Tibial nerve (tissue), 4 donors: ENCODE measurements around the gene COG5. TPM values are rescaled to one million over a fixed set of nuclear protein-coding genes. Genes with fewer than 3 reads are reported as not detected.

ENCODE experiments used
- DNase-seq, 2 donors: peaks; one replicate each; pipeline ENCODE4 v3.0.0-alpha.2; 2019; ENCODE audit warnings: low spot score in 2 of 2
- H3K27ac ChIP-seq, 4 donors: fragments of 200-600 bp; sonication (generic) in 3 of 4; one replicate each; pipeline ENCODE4 v1.5.1; 2017 to 2019; ENCODE audit warnings: mild to moderate bottlenecking in 1 of 4
- H3K27me3 ChIP-seq, 2 donors: fragments of 200-600 bp; sonication (generic) in 1 of 2; one replicate each; pipeline versions ENCODE4 v1.5.1 to v1.6.0; 2017 to 2019
- H3K36me3 ChIP-seq, 3 donors: fragments of 200-600 bp; sonication (generic); one replicate each; pipeline ENCODE4 v1.5.1; 2018 to 2019
- H3K4me1 ChIP-seq, 4 donors: fragments of 200-600 bp; sonication (generic) in 3 of 4; one replicate each; pipeline ENCODE4 v1.5.1; 2017 to 2019
- H3K4me3 ChIP-seq, 4 donors: fragments of 200-600 bp; sonication (generic) in 3 of 4; one replicate each; pipeline ENCODE4 v1.5.1; 2017 to 2019; ENCODE audit warnings: mild to moderate bottlenecking in 1 of 4, moderate library complexity in 1 of 4
- H3K9me3 ChIP-seq, 4 donors: fragments of 200-600 bp; sonication (generic) in 3 of 4; one replicate each; pipeline ENCODE4 v1.5.1; 2017 to 2019
- CTCF ChIP-seq, 5 experiments: fragments of 200-600 bp in 3 of 5; fragments of 450-650 bp in 2 of 5; sonication (generic) in 3 of 5; IDR thresholded peaks; one replicate each; pipeline ENCODE4 v1.5.1; 2016 to 2019; ENCODE audit warnings: antibody characterized with exemption in 5 of 5, mild to moderate bottlenecking in 3 of 5, moderate library complexity in 2 of 5
- EP300 ChIP-seq, 2 donors: sonication (generic); formaldehyde crosslinking; IDR thresholded peaks; one replicate each; pipeline ENCODE4 v1.6.1; 2017; ENCODE audit warnings: antibody characterized with exemption in 2 of 2, mild to moderate bottlenecking in 1 of 2
- POLR2A ChIP-seq, 2 donors: fragments of 450-650 bp; IDR thresholded peaks; one replicate each; pipeline ENCODE4 v1.6.1; 2017; ENCODE audit warnings: antibody characterized with exemption in 2 of 2, mild to moderate bottlenecking in 2 of 2, moderate library complexity in 2 of 2
- WGBS, 2 donors: methylation state at CpG; one replicate each; pipeline ENCODE4 v1.1.5; 2018; 5-methylcytosine and 5-hydroxymethylcytosine counted together
- total RNA-seq, 4 donors: library from RNA; depleted of rRNA; stranded (reverse); fragments of >200 nt; gene quantifications; one replicate each; pipeline ENCODE4 v1.1.0, GENCODE V29; 2016

COG5 gene
- total RNA-seq, 4 donors from 2014 or later = 26.7 to 35.7 (median 32.6) TPM

GRCh38 chr7:107373354-107373753, 190.4 kb downstream of the COG5 start:
- H3K27me3 ChIP-seq = no peaks in the 10 kb centered on the region
- 85 to 88% methylated on average over 4 of the region's 4 CpGs for WGBS, 2 donors
- TF ChIP-seq CTCF (IDR thresholded peaks at IDR 0.05) = no peak
- H3K4me3 ChIP-seq = no peak overlapping the region
- H3K9me3 ChIP-seq = no peaks in the 10 kb centered on the region
- peaks cover 0 to 10% (median 0%) of the 10 kb centered on the region in 3 donors for H3K36me3 ChIP-seq
- no peak overlapping the region for H3K27ac ChIP-seq
- no peak for DNase-seq
- H3K4me1 ChIP-seq = no peaks in the 10 kb centered on the region

- WGBS, 2 donors = 86 to 87% methylated on average over 1 of the region's 1 CpG
- Histone ChIP-seq H3K27me3 (no peaks in the 10 kb centered on the region), H3K9me3 (no peaks in the 10 kb centered on the region), H3K27ac (no peak overlapping the region), H3K4me3 (no peak overlapping the region), H3K4me1 (no peaks in the 10 kb centered on the region), H3K36me3 (peaks cover 0 to 3% (median 0%) of the 10 kb centered on the region in 3 donors)
- TF ChIP-seq CTCF (IDR thresholded peaks at IDR 0.05) = no peak
- TF ChIP-seq POLR2A (IDR thresholded peaks at IDR 0.05) = no peak
- no peak for TF ChIP-seq EP300 (IDR thresholded peaks at IDR 0.05)
- DNase-seq = no peak
Measured at GRCh38 chr7:107372298-107372697, 191.4 kb downstream of the COG5 start.

DNA sequence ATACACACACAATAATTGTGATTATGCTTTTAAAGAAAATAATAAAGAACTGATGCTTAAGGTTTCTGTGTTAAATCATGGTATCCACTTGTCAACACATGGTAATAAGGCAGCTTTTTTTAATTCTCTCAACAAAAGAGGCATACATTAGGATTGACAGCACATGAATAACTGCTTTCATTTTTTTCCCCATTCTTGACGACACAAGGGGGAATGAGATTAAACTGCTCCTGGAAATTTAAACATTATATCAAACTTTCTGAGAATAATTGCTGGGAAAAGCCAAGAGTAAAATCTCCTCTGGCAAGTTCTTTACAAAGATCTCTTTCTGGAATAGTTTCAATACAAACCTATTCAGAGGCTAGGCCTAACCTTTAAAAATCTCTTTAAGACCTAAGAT, 192.9 kb downstream of the COG5 start:
- Histone ChIP-seq H3K36me3 (peaks cover 0 to 3% (median 0%) of the 10 kb centered on the region in 3 donors), H3K9me3 (no peaks in the 10 kb centered on the region), H3K27me3 (no peaks in the 10 kb centered on the region), H3K4me1 (no peaks in the 10 kb centered on the region), H3K27ac (no peak overlapping the region), H3K4me3 (no peak overlapping the region)
- TF ChIP-seq POLR2A (IDR thresholded peaks at IDR 0.05) = no peak
- 32 to 38% methylated on average over 1 of the region's 1 CpG for WGBS, 2 donors
- no peak for DNase-seq

DNA sequence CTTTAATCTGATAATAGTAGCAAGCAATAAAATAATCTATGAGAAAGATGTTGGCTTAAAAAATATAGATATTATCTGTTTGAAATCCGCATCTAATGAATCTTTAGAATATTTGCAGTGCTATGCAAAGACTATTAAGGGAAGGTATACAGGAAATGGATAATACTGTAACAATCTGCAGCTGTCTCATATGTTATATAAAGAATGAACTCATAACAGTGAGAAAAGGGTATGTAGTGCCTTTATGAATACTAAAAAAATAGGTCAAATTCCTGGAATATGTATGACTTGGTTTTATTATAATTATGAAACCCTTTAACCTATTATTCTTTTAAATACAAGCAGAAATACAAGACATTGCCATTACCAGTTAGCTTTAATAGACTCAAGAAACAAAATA, 198.9 kb downstream of the COG5 start:
- WGBS, 2 donors = 86 to 88% methylated on average over 1 of the region's 1 CpG
- H3K4me3 ChIP-seq = no peak overlapping the region
- DNase-seq = no peak
- TF ChIP-seq EP300 (IDR thresholded peaks at IDR 0.05) = no peak
- no peak for TF ChIP-seq POLR2A (IDR thresholded peaks at IDR 0.05)
- TF ChIP-seq CTCF (IDR thresholded peaks at IDR 0.05) = no peak
- H3K27me3 ChIP-seq = no peaks in the 10 kb centered on the region
- H3K4me1 ChIP-seq = no peaks in the 10 kb centered on the region
- no peak overlapping the region for H3K27ac ChIP-seq
- H3K9me3 ChIP-seq = no peaks in the 10 kb centered on the region
- H3K36me3 ChIP-seq = peaks cover 0 to 31% (median 10%) of the 10 kb centered on the region in 3 donors

GRCh38 chr7:107359520-107360316, 204.0 kb downstream of the COG5 start:
- WGBS, 2 donors = 95% methylated on average over 7 to 9 of the region's 9 CpGs
- no peaks in the 10 kb centered on the region for H3K27me3 ChIP-seq
- no peaks in the 10 kb centered on the region for H3K9me3 ChIP-seq
- no peak for TF ChIP-seq POLR2A (IDR thresholded peaks at IDR 0.05)
- TF ChIP-seq CTCF (IDR thresholded peaks at IDR 0.05) = no peak
- no peak for TF ChIP-seq EP300 (IDR thresholded peaks at IDR 0.05)
- peaks cover 0 to 42% (median 13%) of the 10 kb centered on the region in 3 donors for H3K36me3 ChIP-seq
- H3K4me3 ChIP-seq = no peak overlapping the region
- no peak overlapping the region for H3K27ac ChIP-seq
- no peak for DNase-seq
- H3K4me1 ChIP-seq = no peaks in the 10 kb centered on the region
